Prostate gland (tissue), 2 donors: Measurements from ENCODE around the gene BAIAP2L1.

Source experiments
- CTCF ChIP-seq, 4 experiments: fragments of 200-600 bp in 2 of 4; fragments of 450-650 bp in 2 of 4; sonication (generic) in 2 of 4; IDR thresholded peaks; 1 replicate in 3 of 4; 2 replicates in 1 of 4; pipeline ENCODE4 v1.5.1; 2016 to 2019; ENCODE audit warnings: antibody characterized with exemption in 4 of 4, mild to moderate bottlenecking in 2 of 4, moderate library complexity in 2 of 4
- POLR2A ChIP-seq: fragments of 450-650 bp; IDR thresholded peaks from one replicate; pipeline ENCODE4 v1.6.1; 2016; ENCODE audit warnings: antibody characterized with exemption, mild to moderate bottlenecking
- POLR2AphosphoS5 ChIP-seq: sonication (generic); formaldehyde crosslinking; IDR thresholded peaks from one replicate; pipeline ENCODE4 v1.6.1; 2017; ENCODE audit warnings: antibody characterized with exemption

- TF ChIP-seq CTCF (IDR thresholded peaks at IDR 0.05) (no peak), POLR2A (no peak), POLR2AphosphoS5 (no peak)
Observed at GRCh38 chr7:98394377-98394836, 6.5 kb downstream of the BAIAP2L1 start.
